Testis (tissue), 2 donors: Measurements from ENCODE around the gene TRIO.

Source experiments
- CTCF ChIP-seq, 3 experiments: fragments of 450-650 bp in 2 of 3; fragments of 200-600 bp in 1 of 3; sonication (generic) in 1 of 3; IDR thresholded peaks; one replicate each; pipeline ENCODE4 v1.5.1; 2016 to 2019; ENCODE audit warnings: antibody characterized with exemption in 3 of 3, mild to moderate bottlenecking in 2 of 3, moderate library complexity in 1 of 3
- POLR2A ChIP-seq: fragments of 450-650 bp; IDR thresholded peaks from one replicate; pipeline ENCODE4 v1.6.1; 2017; ENCODE audit warnings: antibody characterized with exemption, mild to moderate bottlenecking, moderate library complexity

DNA sequence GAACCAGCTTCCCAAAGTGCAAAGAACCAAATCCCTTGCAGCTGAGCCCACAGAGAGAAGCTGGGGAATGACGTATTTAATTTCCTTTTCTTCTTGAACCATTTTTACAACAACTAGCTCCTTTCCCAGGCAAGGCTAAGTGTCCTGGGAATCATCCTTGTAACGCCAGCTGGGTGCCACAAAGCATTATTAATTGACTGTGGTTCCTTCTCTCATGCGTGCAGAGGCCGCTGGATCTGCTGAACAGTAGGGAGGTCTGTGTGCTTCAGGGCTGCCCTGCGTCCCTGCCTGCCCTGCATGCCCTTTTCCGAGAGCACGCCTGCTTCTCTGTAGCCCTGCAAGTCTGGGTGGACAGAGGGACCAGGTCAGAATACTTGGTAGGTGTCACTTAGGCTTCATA is 314.3 kb downstream of the TRIO start:
- TF ChIP-seq CTCF (IDR thresholded peaks at IDR 0.05), result no peak
- TF ChIP-seq POLR2A, result no peak
